ENCODE data around the gene KCNH2. TPM values are rescaled to one million over a fixed set of nuclear protein-coding genes. Genes with fewer than 3 reads are reported as not detected.
A peak's percentile ranks its signal among the peaks of the same experiment; 100 is the strongest.

Gene KCNH2
- total and polyA plus RNA-seq, 2 of the 8 experiments (the other 6 are each of a cell fraction or from before 2014, with no cell fraction given), result 8.0 to 15.0 TPM

- Histone ChIP-seq H3K4me1 (replicated peaks in 1 of 4; ENCODE audit: control insufficient read depth in 3 of 4, insufficient read depth in 4 of 4, low read length in 3 of 4) (peaks cover 0 to 4% (median 3%) of the 10 kb centered on the region in 4 experiments; a peak in 3 of 7 replicates), H4K91ac (replicated peaks; ENCODE audit: insufficient read length, low read length) (peak overlapping the region; percentile 52), H3K4me3 (ENCODE audit: extremely low read depth in 1 of 4, insufficient read depth in 2 of 4, low read depth in 3 of 4, low read length in 4 of 4) (no peak overlapping the region), H3K79me2 (ENCODE audit: control insufficient read depth in 1 of 2, insufficient read depth in 2 of 2, low read length in 2 of 2) (no peaks in the 10 kb centered on the region), H2BK5ac (ENCODE audit: low read depth, low read length) (no peak overlapping the region), H3K18ac (ENCODE audit: extremely low read depth, low read length) (no peak overlapping the region), H4K8ac (ENCODE audit: extremely low read depth, insufficient read depth, low read length) (peak overlapping the region; percentile 22; the same call in 1 of the 2 replicates), H2BK120ac (replicated peaks; ENCODE audit: low read depth, low read length) (no peak overlapping the region), H4K20me1 (replicated peaks in 1 of 2; ENCODE audit: control insufficient read depth in 1 of 2, insufficient read depth in 2 of 2, low read length in 2 of 2) (no peaks in the 10 kb centered on the region), H3K9me3 (ENCODE audit: insufficient read depth in 2 of 2, low read depth in 1 of 2, low read length in 1 of 2) (no peaks in the 10 kb centered on the region), H3K23me2 (ENCODE audit: low read depth, low read length) (no peaks in the 10 kb centered on the region; the same call in 1 of the 2 replicates), H3K36me3 (ENCODE audit: control insufficient read depth in 2 of 4, insufficient read depth in 4 of 4, low read length in 3 of 4) (no peaks in the 10 kb centered on the region; a peak in 1 of 8 replicates), H2BK15ac (ENCODE audit: low read length) (0 out of 2 replicates have a peak overlapping the region, but pooled peaks have one; percentile 72), H3K23ac (ENCODE audit: insufficient read length) (no peak overlapping the region), H4K5ac (ENCODE audit: insufficient read length, low read depth, low read length) (no peak overlapping the region), H3K56ac (replicated peaks; ENCODE audit: insufficient read length, low read depth, low read length) (no peak overlapping the region), H2AK5ac (ENCODE audit: low read depth, low read length) (no peak overlapping the region), H3K14ac (ENCODE audit: insufficient read length) (no peak overlapping the region), H3K9ac (replicated peaks in 1 of 4; ENCODE audit: extremely low read depth in 1 of 4, low read depth in 3 of 4, low read length in 3 of 4) (no peak overlapping the region), H2BK12ac (ENCODE audit: low read depth, low read length) (no peak overlapping the region), H2AFZ (ENCODE audit: low read length) (no peak overlapping the region), H3K27ac (ENCODE audit: low read depth, low read length) (no peak overlapping the region), H2BK20ac (ENCODE audit: low read length) (no peak overlapping the region; the same call in 1 of the 2 replicates), H3K27me3 (replicated peaks in 1 of 4; ENCODE audit: control insufficient read depth in 3 of 4, extremely low read depth in 1 of 4, insufficient read depth in 3 of 4, low read length in 3 of 4) (peaks cover 0 to 21% (median 9%) of the 10 kb centered on the region in 4 experiments; a peak in 5 of 7 replicates), H3K4ac (replicated peaks; ENCODE audit: insufficient read length, low read depth, low read length) (no peak overlapping the region), H3K4me2 (ENCODE audit: insufficient read depth in 1 of 2, low read depth in 2 of 2, low read length in 2 of 2) (no peak overlapping the region), H3K79me1 (ENCODE audit: low read depth, low read length) (no peaks in the 10 kb centered on the region)
- FAIRE-seq, result no peak
- POLR2A ChIA-PET (ENCODE audit: partially characterized antibody), result interaction anchor here (0.7 to 1.4 kb wide), 4 partner anchors 9 to 40 kb away, joined by 3 to 4 read pairs (median 4); no protein-coding TSS in a partner anchor
- WGBS, 2 experiments (ENCODE audit: extremely low coverage in 1 of 2, insufficient coverage in 1 of 2, insufficient read length in 1 of 2, insufficient replicate concordance in 2 of 2, low coverage in 1 of 2, low lambda C conversion rate in 2 of 2, missing lambda C conversion rate in 1 of 2), result 59% methylated on average over 19 of the region's 23 CpGs; no CpG with 5 or more reads in 1 of the 2 experiments
- peak in 1 of 2 experiments; percentile 83 for DNase-seq (ENCODE audit: low read depth in 1 of 2, low spot score in 2 of 2)
- CTCF ChIA-PET (ENCODE audit: partially characterized antibody), result interaction anchor here (0.6 to 27.0 kb wide), 53 partner anchors 1 to 1645 kb away, joined by 3 to 797 read pairs (median 4); partner anchors contain the start of genes ABCB8, ATG9B, KCNH2 and NOS3
- peak in 2 of 3 experiments; percentile 97 to 98; a peak in 3 of 4 replicates for TF ChIP-seq CTCF (IDR thresholded peaks at IDR 0.05; ENCODE audit: control extremely low read depth in 1 of 3, insufficient read depth in 1 of 3, low read depth in 1 of 3, low read length in 3 of 3)
- TF ChIP-seq SIN3A (conservative IDR thresholded peaks at IDR 0.05 in 1 of 2, IDR thresholded peaks at IDR 0.05 in 1 of 2; ENCODE audit: low read depth in 1 of 2, low read length in 2 of 2), result peak in 1 of 2 experiments; percentile 63; a peak in 1 of 4 replicates
- TF ChIP-seq TBP (IDR thresholded peaks at IDR 0.05; ENCODE audit: low read depth, low read length), result peak; percentile 43; the same call in 1 of the 2 replicates
- TF ChIP-seq GABPA (IDR thresholded peaks at IDR 0.05; ENCODE audit: borderline replicate concordance, insufficient read depth, low read length), result peak; percentile 45; the same call in 1 of the 2 replicates
- TF ChIP-seq MAX (IDR thresholded peaks at IDR 0.05), result 0 out of 2 replicates have a peak, but pooled peaks have one; percentile 35
- TF ChIP-seq RBBP5 (IDR thresholded peaks at IDR 0.05; ENCODE audit: borderline replicate concordance, low read depth, low read length), result no peak
- TF ChIP-seq CEBPB (IDR thresholded peaks at IDR 0.05; ENCODE audit: low read depth, low read length), result no peak
These were observed 15.3 kb downstream of the KCNH2 start for GRCh38 chr7:150962553-150963399.

Data from H1 (cell line).